ENCODE results near the gene LSM11. TPM values are rescaled to one million over a fixed set of nuclear protein-coding genes. Genes with fewer than 3 reads are reported as not detected.

LSM11 gene
- total RNA-seq, 4 donors from 2014 or later, result 1.8 to 4.3 (median 2.7) TPM

GRCh38 chr5:157802736-157803135 lies 59.2 kb downstream of the LSM11 start:
- DNase-seq (ENCODE audit: low spot score) (no peak), ATAC-seq (ENCODE audit: low FRiP score) (no peak)
- no peak for TF ChIP-seq CTCF (IDR thresholded peaks at IDR 0.05)

GRCh38 chr5:157808043-157808442 lies 64.5 kb downstream of the LSM11 start:
- TF ChIP-seq CTCF (IDR thresholded peaks at IDR 0.05), result no peak
- DNase-seq (ENCODE audit: low spot score) (no peak), ATAC-seq (ENCODE audit: low FRiP score) (no peak)

Small RNAs within 50 kb of the gene (small RNA-seq; reads per million reads assigned to genes)
- gene AC026407.1, result not detected
- not detected for gene RNU6-260P

Other genes with a start within 250 kb of the LSM11 start
- gene ADAM19, start 167.9 kb upstream of the LSM11 start, total RNA-seq, result 10 to 100 TPM in 2 of 4 donors, 1 to 10 TPM in 2; 2.1 to 18.0 (median 9.1) TPM
- under 1 TPM in 1 of 4 donors, not detected in 3; 0.12 TPM for gene SOX30, start 91.3 kb upstream of the LSM11 start, total RNA-seq
- not detected for gene C5orf52, start 72.2 kb upstream of the LSM11 start, total RNA-seq
- gene THG1L, start 12.3 kb upstream of the LSM11 start, total RNA-seq, result 10 to 100 TPM in 3 of 4 donors, 1 to 10 TPM in 1; 9.8 to 12.1 (median 11.1) TPM
- gene CLINT1, start 115.4 kb downstream of the LSM11 start, total RNA-seq, result 100 to 1,000 TPM in 2 of 4 donors, 10 to 100 TPM in 2; 83.9 to 123 (median 99.1) TPM